ENCODE measurements around the gene CACNA2D2. TPM values are rescaled to one million over a fixed set of nuclear protein-coding genes. Genes with fewer than 3 reads are reported as not detected.

CACNA2D2 gene
- total and polyA plus RNA-seq, 2 of the 4 experiments (the other 2 are of a cell fraction) = 0.15 TPM; not detected in 1

DNA sequence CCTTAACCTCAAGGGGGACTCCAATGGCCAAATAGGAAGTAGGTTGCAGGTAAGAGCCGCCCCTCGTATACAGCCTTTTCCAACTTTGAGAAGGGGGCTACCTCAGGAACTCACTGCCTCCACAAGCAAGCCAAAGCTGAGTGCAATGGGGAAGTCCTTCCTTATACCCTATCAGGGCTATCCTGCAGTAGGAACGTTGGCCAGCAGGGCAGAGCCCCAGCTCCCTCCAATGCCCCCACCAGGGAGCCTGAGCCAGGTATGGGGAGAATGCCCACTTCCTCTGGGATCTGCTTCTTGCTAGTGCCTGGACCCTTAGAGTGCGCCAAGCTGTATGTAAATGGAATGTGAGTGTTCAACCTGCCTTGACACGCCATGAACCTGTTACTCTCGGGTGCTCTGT lies 16.3 kb downstream of the CACNA2D2 start:
- no peaks in the 10 kb centered on the region for H3K79me1 ChIP-seq (ENCODE audit: low read depth in 1 of 2, low read length in 2 of 2)
- ATAC-seq (ENCODE audit: low read depth) (no peak), DNase-seq (no peak)
- H2BK20ac ChIP-seq (ENCODE audit: low read depth, low read length) = no peak overlapping the region
- in situ Hi-C loops (cut with MboI; ENCODE audit: low sequenced_read_pairs) (no loop called here), intact Hi-C loops (cut with micrococcal nuclease) (no loop called here), dilution Hi-C loops (cut with HindIII; ENCODE audit: low sequenced_read_pairs, unreplicated experiment) (no loop called here)
- no peak overlapping the region for H3K18ac ChIP-seq (ENCODE audit: low read depth, low read length)
- H3K23ac ChIP-seq (ENCODE audit: low read depth, low read length) = no peak overlapping the region
- no peaks in the 10 kb centered on the region for H3K9me1 ChIP-seq (ENCODE audit: insufficient read depth, low read length)
- H4K20me1 ChIP-seq (ENCODE audit: insufficient read depth, low read length) = no peaks in the 10 kb centered on the region
- no CpG with 5 or more reads among the region's 6 CpGs for WGBS, 2 experiments (ENCODE audit: extremely low coverage in 2 of 2, insufficient read length in 1 of 2)
- H2BK5ac ChIP-seq (ENCODE audit: low read depth, low read length, poor library complexity, severe bottlenecking) = no peak overlapping the region
- H2BK120ac ChIP-seq (ENCODE audit: low read depth, low read length) = no peak overlapping the region
- H3K4me2 ChIP-seq (ENCODE audit: low read depth, low read length) = no peak overlapping the region
- TF ChIP-seq MAZ (IDR thresholded peaks at IDR 0.05; ENCODE audit: borderline replicate concordance, low read depth, low read length) = no peak
- no peak for TF ChIP-seq RFX5 (IDR thresholded peaks at IDR 0.05; ENCODE audit: low read depth, low read length)
- TF ChIP-seq RAD21 (IDR thresholded peaks at IDR 0.05; ENCODE audit: low read length) = no peak
- no peak for TF ChIP-seq NFE2L2 (IDR thresholded peaks at IDR 0.05; ENCODE audit: low read depth, low read length)
- TF ChIP-seq SMC3 (IDR thresholded peaks at IDR 0.05; ENCODE audit: low read depth, low read length) = no peak
- TF ChIP-seq POLR2A (IDR thresholded peaks at IDR 0.05; ENCODE audit: low read depth, low read length) = no peak
- no peak overlapping the region for H4K5ac ChIP-seq (ENCODE audit: low read depth, low read length)
- no peak overlapping the region for H3K9ac ChIP-seq (ENCODE audit: low read depth, low read length)
- no peak overlapping the region for H2AK9ac ChIP-seq (replicated peaks; ENCODE audit: low read depth, low read length, poor library complexity)
- ChIA-PET CTCF (no interaction called here), POLR2A (ENCODE audit: unreplicated experiment) (no interaction called here)
- H4K91ac ChIP-seq (ENCODE audit: insufficient read depth, low read depth, low read length) = no peak overlapping the region
- H3K27me3 ChIP-seq (ENCODE audit: control insufficient read depth, insufficient read depth, low read length) = peaks cover 25% of the 10 kb centered on the region
- no TSS peak for BruUV-seq (replicated peaks)
- no peaks in the 10 kb centered on the region for H3K36me3 ChIP-seq (ENCODE audit: control insufficient read depth, insufficient read depth, low read length)
- no peak overlapping the region for H3K4me3 ChIP-seq (ENCODE audit: insufficient read depth, low read depth, low read length)
- H2AK5ac ChIP-seq (ENCODE audit: low read depth, low read length) = no peak overlapping the region
- no peak overlapping the region for H3K4ac ChIP-seq (ENCODE audit: low read depth, low read length)
- no peak overlapping the region for H2BK15ac ChIP-seq (ENCODE audit: low read depth, low read length)
- no peak overlapping the region for H4K8ac ChIP-seq (ENCODE audit: low read depth in 2 of 2, low read length in 2 of 2)
- H3K14ac ChIP-seq (replicated peaks; ENCODE audit: low read depth, low read length) = no peak overlapping the region
- no peak overlapping the region for H3K56ac ChIP-seq (ENCODE audit: extremely low read depth, insufficient read depth, low read length)
- H2AFZ ChIP-seq (replicated peaks; ENCODE audit: low read length, poor library complexity) = no peak overlapping the region
- no peak overlapping the region for H3K27ac ChIP-seq (ENCODE audit: insufficient read depth, low read length)
- H3K9me3 ChIP-seq (ENCODE audit: control insufficient read depth, insufficient read depth, low read length) = no peaks in the 10 kb centered on the region
- H3K4me1 ChIP-seq (ENCODE audit: control insufficient read depth, insufficient read depth, low read length) = no peaks in the 10 kb centered on the region
